Measurements from ENCODE around the gene RPA1.

RPA1 gene

DNA sequence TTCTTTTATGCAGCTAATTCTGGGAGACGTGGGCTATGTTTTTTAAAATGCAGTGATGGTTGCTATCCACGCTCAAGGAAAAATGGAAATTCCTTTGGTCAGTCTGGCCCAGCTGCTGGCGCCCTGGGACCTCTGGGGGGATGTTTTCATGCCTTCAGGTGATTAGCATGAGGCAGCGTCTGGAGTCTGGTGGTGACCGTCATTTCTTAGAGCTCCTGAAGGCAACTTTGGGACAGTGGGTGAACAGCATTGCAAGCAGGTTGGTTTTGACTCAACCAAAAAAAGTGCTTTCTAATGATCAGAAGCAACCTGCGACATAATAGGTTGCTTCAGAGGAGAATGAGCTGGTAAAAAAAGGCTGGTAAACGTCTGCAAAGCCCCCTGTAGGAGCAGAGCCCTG, 82.3 kb downstream of the RPA1 start:
- no peak for DNase-seq

DNA sequence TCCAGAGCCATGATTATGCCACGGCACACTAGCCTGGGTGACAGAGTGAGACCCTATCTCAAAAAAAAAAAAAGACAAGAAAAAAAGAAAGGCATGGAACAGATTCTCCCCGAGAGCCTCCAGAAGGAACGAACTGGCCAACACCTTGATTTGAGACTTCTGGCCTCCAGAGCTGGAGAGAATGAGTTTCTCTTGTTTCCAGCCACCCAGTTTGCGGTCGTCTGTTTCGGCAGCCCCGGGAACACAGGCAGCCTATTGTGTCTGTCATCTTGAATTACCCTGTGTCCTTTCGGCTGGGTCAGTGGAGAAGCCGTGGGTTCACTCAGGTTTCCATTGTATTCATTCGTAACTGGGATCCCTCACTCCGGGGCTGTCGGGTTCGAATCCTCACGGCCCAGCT, 83.9 kb downstream of the RPA1 start:
- no peak for DNase-seq

DNA sequence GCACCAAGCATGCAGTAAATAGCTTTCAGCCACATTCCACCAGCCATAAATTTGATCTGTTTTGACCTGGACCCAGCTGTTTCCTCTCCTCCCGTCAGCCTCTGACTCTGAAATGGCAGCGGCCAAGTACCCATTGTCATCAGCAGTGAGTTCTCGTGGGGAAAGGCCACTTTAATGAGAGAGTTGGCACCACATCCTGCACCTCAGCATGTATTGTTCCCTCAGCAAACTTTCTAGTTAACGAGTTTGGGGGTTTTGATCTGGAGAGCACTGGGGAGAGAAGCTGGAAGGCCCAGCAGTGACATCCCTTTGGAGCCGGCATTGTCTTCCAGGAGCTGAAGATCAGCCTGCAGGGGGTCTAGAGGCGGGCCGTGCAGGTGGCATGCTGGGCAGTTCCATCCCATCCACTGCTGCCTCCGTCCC, 84.9 kb downstream of the RPA1 start:
- DNase-seq, result no peak

DNA sequence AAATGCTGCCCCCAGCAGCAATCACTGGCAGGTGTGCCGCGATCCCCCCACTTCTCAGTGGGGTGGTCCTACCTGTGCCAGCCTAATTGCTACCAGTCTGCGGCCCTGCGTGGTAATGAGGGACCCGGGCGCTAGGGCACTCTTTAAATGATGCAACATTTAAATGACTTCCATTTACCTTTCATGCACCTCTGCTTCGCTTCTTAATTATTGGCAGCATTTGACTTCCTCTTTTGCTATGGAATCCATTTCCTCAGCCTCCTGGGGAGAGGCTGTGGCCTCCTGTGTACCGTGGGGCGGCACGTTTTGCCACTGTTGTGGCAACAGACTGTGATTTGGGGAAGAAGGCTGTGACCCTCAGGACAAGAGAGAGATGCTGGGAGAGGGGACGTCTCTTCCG, 86.1 kb downstream of the RPA1 start:
- DNase-seq, result no peak

DNA sequence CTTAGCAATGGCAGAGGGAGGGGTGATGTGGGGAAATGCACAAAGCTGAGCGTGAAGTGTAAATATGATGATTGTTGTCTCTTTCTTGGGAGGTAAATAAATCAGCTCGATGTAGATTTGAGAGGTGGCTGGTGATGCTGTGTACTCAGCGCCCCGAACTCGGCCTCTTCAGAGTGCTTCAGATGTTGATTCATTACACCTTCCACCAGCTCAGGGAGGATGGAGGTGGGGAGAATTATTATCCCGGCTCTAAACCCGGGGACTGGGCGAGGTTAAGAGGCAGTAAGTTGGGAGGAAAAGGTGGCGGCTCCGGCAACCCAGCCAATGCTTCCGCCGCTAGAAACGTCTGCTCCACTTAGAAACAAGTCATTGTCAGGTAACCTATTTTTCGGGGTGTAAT, 86.5 kb downstream of the RPA1 start:
- DNase-seq, result no peak

DNA sequence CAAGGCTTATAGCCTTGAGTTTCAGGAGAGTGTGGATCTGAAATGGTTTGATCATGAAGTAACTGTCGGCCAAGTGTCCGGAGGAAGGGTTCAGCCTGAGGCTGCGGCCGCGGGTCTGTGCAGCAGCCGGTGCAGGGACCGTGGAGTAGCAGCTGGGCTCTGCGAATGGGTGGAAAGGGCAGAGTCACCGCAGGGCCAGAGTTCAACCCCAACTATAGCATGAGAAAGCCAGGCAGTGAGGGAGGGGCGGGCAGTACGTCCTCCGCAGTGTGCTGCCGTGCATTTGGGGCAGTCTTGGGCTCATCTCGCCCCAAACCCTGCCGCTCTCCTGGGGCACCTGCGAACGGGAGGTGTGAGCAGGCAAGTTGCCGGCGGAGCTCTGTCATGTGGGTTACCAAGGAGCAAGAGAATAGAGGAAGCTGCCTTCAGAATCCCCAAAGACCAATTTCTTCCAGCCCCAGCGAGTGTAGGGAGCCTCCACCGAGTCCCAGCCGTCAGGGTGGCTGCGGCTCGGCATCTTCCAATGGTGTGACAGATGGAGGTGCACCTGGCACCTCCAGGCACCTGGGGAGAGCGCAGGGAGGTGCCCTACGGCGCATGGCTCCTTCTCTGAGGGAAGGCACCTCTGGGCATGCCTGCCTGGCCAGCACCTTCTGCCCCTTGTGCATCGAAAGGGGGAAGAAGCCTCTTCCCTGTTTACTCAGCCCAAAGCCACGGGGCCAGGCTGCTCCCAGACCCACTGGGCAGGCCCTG, 87.3 kb downstream of the RPA1 start:
- DNase-seq, result no peak

DNA sequence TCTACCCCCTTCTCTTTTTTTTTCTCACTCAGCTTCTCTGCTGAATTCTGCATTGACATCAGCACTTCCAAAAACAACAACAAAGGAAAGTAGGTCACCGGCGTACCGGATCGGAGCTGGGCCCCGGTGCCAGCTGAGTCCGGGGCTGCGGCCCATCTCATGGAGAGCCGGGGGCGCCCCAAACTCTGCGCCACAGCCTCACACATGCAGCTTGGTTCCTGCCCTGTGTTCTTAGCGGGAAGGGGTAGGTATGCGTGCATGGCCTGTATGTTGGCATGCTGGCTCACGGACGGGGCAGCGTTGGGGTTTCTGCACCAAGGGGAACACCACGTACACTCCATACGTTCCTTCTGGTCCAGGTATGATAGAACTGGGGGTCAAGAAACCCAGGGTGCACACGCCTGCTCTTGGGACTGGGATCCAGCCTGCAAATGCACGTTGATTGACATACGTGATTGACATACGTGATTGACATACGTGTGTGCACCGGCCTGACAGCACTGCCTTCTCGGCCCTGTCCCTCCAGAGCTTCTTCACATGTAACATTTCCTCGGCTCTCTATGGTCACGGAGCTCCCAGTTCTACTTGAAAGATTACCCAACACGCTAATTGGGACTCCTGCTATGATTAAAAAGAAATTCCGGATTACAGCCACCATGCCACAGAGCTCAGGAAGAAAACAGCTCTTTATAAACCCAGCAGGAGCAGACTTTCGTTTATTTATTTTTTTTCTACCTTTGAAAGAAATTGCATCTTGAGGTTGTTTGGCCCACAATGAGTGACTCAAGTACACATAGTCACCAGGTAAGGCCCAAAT, 88.7 kb downstream of the RPA1 start:
- no peak for DNase-seq

DNA sequence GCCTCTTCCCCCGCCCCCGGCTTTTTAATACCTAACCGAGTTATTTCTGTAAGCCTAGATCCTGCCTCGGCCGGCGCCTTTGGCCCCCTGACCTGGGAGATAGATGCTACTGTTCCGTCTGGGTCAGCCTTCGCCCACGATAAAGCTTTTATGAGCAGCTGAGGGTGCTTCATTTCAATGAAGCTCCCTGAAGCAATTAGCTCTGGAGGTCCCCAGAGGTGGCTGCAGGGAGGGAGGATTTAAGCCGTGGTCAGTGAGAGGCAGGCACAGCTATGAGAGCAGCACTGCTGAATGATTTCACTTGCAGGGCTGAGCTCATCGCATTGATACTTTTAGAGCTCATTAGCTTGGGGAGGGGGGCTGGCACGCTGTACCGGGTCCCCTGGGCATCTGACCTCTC, 89.4 kb downstream of the RPA1 start:
- DNase-seq, result no peak

DNA sequence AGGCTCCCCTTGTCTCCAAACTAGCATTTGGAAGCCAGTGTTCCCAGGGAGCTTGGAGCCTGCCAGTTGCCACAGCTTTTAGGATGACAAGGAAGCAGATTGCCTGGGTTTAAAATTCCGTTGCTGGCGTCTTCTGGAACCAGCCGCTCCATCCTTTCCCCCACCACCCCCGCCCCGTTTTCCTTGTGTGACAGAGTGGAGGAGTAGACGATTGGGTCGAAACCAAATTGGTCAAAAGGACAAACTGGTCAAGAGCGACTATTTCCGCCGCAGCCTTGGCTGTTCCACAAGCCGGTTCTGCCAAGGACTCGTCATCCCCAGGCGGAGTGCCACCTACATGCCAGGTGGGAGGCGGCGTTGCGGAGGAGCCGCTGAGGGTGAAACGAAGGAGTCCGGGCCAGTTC, 91.1 kb downstream of the RPA1 start:
- no peak for DNase-seq

DNA sequence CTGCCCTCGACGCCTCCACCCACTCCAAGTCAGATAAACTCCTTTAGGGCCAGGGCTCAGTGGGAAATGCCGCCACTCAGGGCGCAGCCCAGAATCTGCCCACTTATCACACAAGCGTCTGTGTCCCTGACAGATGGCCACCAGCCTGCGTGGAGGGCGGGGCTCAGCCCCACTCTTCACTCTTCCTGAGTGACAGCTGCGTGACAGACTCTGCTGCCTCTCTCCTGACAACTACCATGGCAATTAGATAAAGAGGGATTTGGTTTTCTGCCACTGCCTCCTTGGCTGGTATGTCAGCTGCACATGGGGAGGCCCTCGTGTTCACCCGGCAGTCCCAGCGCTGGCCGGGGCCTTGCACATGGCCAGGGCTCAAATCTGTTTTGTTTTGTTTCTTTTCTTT, 99.2 kb downstream of the RPA1 start:
- DNase-seq, result no peak

DNA sequence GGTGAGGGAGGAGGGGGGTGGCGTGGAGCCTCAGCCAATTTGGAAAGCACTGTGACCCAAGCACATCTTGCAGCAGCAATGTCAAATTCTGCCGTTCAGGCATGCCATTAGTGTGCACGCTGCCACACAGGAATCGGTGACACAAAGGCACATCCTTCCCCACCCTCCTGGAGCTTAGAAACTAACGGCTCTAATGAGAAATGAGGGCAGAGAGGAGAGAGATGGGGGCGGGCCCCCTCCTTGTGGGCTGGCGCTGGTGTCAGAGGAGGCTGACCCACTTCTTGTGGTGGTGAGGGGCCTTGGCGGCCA, 100.5 kb downstream of the RPA1 start:
- no peak for DNase-seq

DNA sequence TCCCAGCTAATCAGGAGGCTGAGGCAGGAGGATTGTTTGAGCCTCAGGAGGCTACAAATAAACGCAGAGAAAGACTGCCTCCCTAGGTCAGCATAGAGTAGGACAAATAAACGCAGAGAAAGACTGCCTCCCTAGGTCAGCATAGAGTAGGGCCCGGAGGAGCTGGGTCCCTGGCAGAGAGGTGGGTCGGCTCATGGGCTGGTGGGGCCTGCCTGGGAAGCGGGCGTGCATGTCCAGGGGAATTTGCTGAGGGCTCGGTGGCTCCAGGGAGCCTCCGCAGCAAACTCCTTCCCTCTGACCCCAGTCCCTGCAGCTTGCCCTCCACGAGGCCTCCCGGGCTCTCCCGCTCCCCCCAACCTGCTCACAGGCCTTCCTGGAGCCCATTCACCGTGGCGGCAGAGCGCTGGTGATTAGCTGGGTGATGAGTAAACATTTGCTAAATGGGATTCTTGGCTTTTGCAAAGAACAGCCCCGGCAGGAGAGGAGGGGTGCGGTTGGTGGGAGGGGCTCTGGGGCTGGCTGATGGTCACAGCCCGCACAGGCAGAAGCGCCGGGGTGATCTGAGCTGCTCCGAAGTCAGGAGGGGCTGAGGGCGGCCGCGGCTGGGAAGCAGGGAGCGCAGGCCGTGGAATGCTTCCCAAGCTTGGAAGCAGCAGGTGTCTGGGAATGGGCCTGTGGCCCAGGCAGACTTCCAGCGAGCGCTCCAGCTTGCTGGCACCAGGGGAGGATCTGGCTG, 102.2 kb downstream of the RPA1 start:
- no peak for DNase-seq

DNA sequence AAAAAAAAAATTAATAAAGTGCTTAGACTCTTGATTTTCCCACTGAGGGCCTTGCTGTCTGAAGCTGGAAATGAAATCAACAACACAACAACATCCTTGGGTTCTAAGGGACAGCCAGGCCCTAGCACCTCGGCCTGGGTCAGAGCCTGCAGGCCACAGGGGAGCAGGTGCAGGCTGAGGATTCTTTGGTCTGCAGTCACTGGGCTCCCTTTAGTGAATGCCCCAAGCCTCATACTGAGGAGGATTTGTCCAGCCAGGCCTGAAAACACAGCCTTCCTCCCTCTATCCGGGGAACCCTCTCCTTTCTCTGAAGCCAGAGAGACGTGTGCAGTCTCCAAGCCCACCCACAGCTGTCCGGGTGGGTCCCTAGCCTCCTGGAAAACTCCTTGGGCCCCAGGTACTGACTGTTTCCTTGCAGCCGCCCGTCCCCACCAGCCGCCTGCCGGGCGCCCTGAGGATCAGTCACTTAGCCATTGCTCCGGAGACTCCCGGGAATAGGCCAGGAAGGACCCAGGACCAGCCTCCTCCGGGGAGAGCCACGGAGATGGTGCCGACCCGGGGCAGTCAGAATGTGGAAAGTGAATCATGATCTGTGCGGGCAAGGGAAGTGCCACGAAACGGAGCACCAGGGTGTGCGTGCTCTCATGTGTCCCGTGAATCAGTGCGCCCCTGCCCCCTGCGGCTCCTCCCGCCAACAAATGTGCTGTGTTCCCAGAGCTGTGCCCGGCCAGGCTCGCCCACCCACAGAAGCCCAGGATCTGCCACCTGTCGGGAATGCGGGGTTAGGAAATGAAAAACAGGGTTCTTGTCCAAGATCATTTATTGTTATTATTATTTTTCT, 104.3 kb downstream of the RPA1 start:
- no peak for DNase-seq

DNA sequence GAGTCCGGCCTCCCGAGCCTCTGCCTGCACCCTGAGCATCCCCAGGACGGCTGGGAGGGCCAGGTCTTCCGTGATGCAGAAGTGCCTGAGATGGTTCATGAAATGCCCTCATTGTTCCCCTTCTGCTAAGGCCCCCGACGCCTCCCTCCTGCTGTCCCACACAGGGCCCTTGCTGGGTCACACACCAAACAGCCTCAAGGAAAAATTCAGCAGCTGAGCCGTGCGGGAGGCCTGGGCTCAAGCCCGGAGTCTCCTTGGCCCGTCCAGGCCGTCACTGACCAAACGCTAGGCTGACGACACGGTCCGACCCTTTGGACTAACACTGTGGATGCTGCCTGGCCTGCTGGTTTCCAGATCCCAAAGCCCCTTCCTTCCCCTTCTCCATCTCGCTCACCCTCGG, 105.1 kb downstream of the RPA1 start:
- no peak for DNase-seq

DNA sequence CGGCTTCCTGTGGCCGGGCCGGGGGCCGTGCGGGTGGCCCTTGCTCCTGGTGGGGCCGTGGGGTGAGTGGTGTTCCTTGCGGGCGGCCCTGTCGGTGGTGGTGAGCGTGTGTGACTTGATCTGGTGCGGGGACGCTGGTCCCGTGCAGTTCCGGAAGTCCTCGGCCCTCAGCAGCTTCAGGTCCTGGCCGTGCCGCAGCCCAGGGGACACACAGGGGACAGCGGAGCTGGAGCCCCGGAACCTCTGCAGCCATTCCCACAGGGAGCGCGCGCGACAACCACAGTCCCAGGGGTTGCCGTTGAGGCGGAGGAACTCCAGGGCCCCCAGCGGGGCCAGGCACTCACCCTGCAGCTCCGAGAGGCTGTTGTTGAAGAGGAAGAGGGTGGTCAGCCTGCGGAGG, 107.0 kb downstream of the RPA1 start:
- DNase-seq, result no peak

DNA sequence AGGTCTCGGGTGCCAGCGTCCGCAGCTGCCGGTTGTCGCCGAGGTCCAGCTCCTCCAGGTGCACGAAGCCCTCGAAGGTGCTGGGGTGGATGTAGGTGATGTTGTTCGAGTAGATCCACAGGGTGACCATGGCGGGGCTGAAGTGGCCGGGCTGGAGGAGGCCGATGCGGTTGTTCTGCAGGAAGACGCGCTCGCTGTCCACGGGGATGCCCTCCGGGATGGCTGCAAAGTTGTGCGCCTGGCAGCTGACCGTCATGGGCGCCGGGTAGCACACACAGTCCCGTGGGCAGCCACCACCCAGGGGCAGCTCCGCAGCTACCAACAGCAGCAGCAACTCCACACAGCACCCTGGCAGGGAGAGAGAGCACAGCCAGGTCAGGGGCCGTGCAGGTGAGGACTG, 107.7 kb downstream of the RPA1 start:
- DNase-seq, result no peak

DNA sequence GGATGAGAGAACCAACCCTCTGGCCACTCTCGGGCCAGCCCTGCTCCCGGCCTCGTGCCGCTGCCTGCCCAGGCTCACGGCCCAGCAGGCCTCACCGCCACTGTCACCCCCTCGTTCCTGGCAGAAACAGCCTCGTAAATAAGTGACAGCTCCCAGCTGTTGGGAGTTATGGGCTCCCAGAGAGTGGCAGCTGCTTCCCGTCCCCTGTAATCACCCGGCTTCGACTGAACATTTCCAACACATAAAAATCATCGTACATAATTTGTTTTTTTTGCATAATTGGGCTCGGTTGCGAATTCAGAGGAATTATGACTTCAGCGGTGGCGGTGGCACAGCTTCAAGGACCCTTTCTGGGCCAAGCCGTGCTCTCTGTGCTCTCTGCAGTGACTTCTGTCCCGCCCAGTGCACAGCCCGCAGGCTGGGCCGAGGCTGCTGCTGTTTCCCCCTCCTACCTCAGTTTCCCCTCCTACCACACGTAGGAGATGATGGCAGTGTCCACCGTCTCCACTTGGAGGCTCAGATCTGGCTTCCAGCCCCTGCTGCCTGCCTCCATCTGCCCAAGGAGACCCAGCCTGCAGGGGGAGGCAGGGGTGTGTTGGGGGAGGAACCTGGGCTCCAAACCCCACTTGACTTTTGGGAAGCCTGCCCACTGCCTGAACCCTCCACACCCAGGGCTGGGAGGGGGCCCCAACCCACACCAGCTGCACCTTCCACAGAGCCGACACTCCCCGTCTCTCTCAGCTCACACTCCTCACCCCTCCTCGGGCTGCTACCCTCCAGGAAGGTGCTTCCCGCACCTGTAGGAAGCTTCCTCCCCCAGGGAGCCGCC, 110.4 kb downstream of the RPA1 start:
- no peak for DNase-seq

DNA sequence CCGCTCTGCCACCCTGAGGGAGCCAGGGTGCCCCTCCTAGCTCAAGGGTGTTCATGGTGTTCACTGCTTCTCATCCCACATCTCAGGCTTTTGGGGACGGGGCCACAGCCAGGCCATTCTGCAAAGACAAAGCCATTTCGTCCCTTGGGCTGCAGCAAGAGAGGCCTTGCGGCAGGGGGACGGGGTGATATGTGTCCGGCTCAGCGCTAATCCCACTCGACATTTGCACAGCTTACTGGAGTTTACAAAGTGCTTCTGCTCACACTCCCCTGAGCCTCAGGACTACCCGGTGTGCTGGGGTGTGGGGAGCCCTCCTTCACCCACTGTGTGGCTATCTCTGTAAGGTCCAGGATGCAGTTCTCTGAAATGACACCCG, 111.0 kb downstream of the RPA1 start:
- no peak for DNase-seq

DNA sequence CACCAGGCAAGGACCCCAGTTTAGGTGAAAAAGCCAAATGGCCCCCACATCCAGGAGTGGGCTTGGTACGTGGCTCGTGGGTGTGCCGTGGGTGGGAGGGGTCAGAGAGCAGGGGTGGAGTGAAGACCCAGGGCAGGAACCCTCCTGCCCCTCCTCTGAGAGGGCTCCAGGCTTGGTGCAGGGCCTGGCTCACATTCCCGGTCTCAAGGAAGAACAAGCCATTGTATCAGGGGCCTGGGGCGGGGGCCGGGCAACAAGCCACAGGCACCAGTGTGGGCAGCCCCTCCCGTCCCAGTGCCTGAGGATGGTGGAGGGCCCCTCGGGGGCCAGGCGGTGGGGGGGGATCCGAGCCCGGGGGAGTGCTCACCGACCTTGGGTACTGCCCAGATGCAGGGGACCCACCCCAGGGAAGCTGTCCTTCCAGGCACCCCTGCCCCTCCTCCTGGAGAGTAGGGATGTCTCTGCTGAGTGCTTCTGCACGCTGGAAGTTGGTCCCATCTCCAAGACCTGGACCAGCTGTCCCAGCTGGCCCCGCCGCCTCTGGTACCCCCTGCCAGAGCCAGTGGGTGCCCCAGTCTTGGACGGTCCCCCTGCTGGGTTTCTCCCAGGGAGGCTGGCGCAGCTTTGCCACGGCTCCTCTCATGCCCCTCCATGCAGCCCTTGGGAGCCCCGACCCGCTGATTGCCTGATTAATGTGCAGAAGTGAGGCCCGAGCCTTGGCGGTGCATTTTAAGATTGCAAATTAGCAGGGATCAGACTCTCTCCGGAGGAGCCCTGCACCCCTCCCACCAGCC, 111.7 kb downstream of the RPA1 start:
- no peak for DNase-seq

DNA sequence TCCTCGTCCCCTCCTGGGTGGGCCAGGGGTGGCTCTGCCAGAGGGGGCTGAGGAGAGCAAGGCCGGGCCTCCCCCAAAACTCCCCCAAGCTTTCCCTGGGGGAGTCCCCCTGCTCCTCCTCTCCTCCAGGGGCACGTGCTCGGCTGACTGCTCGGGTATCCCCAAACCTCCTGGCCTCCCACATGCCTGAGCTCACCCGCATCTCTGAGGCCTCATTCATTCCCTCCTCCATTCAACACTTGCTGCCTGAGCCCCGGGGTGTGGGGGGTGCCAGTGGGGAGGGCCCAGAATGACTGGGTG, 112.2 kb downstream of the RPA1 start:
- DNase-seq, result no peak

DNA sequence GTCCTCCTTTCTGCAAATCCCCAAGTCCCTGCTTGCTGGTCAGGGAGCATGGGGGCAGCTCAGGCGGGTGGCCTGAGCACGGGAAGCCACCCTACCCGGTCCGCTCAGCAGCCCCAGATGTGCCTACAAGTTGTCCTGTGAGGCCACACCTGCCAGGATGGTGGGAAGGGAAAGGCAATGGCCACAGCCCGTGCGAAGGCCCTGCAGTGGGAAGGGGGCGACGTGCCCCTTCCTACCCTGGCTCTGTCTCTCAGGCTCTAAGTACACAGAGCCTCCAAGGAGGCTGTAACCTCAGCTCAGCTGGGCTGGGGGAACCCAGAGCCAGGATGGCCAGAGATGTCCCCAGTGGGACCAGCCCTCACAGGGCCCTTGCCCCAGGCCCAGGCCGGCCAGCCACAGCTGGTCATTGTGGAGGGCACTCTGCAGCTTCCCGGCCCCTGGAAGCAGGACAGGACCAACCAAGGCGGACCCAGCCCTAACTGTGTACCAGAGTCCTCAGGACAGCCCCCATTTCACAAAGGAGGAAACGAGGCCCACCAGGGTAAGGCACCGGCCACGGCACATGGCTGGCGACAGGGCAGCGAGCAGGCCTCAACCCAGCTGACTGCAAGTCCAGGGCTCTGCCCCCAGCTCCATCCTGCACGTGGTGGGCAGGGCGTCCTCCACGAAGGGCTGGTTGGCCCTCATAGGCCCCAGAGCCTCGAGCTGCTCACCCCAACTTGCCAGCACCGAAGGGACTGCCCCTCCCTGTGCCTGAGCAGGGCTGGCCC, 113.0 kb downstream of the RPA1 start:
- DNase-seq, result no peak

Data from stimulated activated naive CD4-positive, alpha-beta T cell treated with Interleukin-2 at 50 U/mL for 16 hours (primary cell).